Liver (tissue), 9 donors: ENCODE data around the gene MYF5. TPM values are rescaled to one million over a fixed set of nuclear protein-coding genes. Genes with fewer than 3 reads are reported as not detected.
A peak's percentile ranks its signal among the peaks of the same experiment; 100 is the strongest.

Source experiments
- DNase-seq: peaks from one replicate; pipeline ENCODE4 v3.0.0-alpha.2; 2017; ENCODE audit warnings: low spot score
- H3K27ac ChIP-seq, 2 donors: one replicate each; pipeline ENCODE4 v1.7.0; 2013; ENCODE audit warnings: inconsistent platforms in 2 of 2, low read length in 2 of 2, control low read depth in 1 of 2, low read depth in 1 of 2, mild to moderate bottlenecking in 1 of 2
- H3K27me3 ChIP-seq, 4 donors: one replicate each; pipeline versions ENCODE4 v1.6.1 to v1.7.0; 2013; ENCODE audit warnings: low read length in 3 of 4, inconsistent platforms in 1 of 4, mild to moderate bottlenecking in 1 of 4, moderate library complexity in 1 of 4; ENCODE audit not compliant: control insufficient read depth in 4 of 4, insufficient read depth in 4 of 4
- H3K36me3 ChIP-seq, 4 donors: one replicate each; pipeline versions ENCODE4 v1.6.1 to v1.7.0; 2013; ENCODE audit warnings: low read length in 3 of 4, mild to moderate bottlenecking in 3 of 4, low read depth in 1 of 4, moderate library complexity in 1 of 4; ENCODE audit not compliant: control insufficient read depth in 4 of 4, insufficient read depth in 3 of 4
- H3K4me1 ChIP-seq, 4 donors: one replicate each; pipeline versions ENCODE4 v1.6.1 to v1.7.0; 2013; ENCODE audit warnings: low read length in 3 of 4, mild to moderate bottlenecking in 3 of 4, moderate library complexity in 1 of 4; ENCODE audit not compliant: control insufficient read depth in 4 of 4, insufficient read depth in 4 of 4
- H3K4me3 ChIP-seq, 3 donors: one replicate each; pipeline versions ENCODE4 v1.6.1 to v1.7.0; 2013; ENCODE audit warnings: low read length in 3 of 3, control low read depth in 1 of 3, low read depth in 1 of 3, mild to moderate bottlenecking in 1 of 3
- H3K9ac ChIP-seq, 2 donors: one replicate each; pipeline ENCODE4 v1.7.0; 2013; ENCODE audit warnings: low read length in 2 of 2, mild to moderate bottlenecking in 2 of 2, moderate library complexity in 2 of 2, control low read depth in 1 of 2, low read depth in 1 of 2
- H3K9me3 ChIP-seq, 4 donors: one replicate each; pipeline versions ENCODE4 v1.6.1 to v1.7.0; 2013; ENCODE audit warnings: low read length in 3 of 4; ENCODE audit not compliant: control insufficient read depth in 4 of 4
- ATF3 ChIP-seq: IDR thresholded peaks from 2 replicates; pipeline ENCODE4 v1.6.1; 2016; ENCODE audit warnings: antibody characterized with exemption
- EGR1 ChIP-seq, 2 donors: IDR thresholded peaks; 2 replicates each; pipeline ENCODE4 v1.6.1; 2016 to 2018; ENCODE audit warnings: antibody characterized with exemption in 2 of 2, low read depth in 2 of 2
- FOXA1 ChIP-seq: IDR thresholded peaks from 2 replicates; pipeline ENCODE4 v1.6.1; 2016; ENCODE audit warnings: antibody characterized with exemption
- FOXA2 ChIP-seq: IDR thresholded peaks from 2 replicates; pipeline ENCODE4 v1.6.1; 2016; ENCODE audit warnings: antibody characterized with exemption
- GABPA ChIP-seq, 2 donors: IDR thresholded peaks in 1 of 2; conservative IDR thresholded peaks in 1 of 2; 2 replicates each; pipeline ENCODE4 v1.6.1; 2016; ENCODE audit warnings: antibody characterized with exemption in 2 of 2, mild to moderate bottlenecking in 1 of 2, moderate library complexity in 1 of 2
- HNF4A ChIP-seq, 2 donors: conservative IDR thresholded peaks; 2 replicates each; pipeline ENCODE4 v1.6.1; 2016; ENCODE audit warnings: antibody characterized with exemption in 2 of 2, mild to moderate bottlenecking in 2 of 2
- HNF4G ChIP-seq: IDR thresholded peaks from 2 replicates; pipeline ENCODE4 v1.6.1; 2016; ENCODE audit warnings: antibody characterized with exemption
- JUND ChIP-seq, 2 donors: IDR thresholded peaks; 2 replicates each; pipeline ENCODE4 v1.6.1; 2016; ENCODE audit warnings: antibody characterized with exemption in 2 of 2
- NR2F2 ChIP-seq: IDR thresholded peaks from 2 replicates; pipeline ENCODE4 v1.6.1; 2016; ENCODE audit warnings: antibody characterized with exemption
- RAD21 ChIP-seq, 2 donors: IDR thresholded peaks; 2 replicates each; pipeline ENCODE4 v1.6.1; 2016; ENCODE audit warnings: antibody characterized with exemption in 2 of 2, mild to moderate bottlenecking in 2 of 2
- REST ChIP-seq: IDR thresholded peaks from 2 replicates; pipeline ENCODE4 v1.6.1; 2016; ENCODE audit warnings: antibody characterized with exemption, mild to moderate bottlenecking
- RXRA ChIP-seq, 2 donors: IDR thresholded peaks; 2 replicates each; pipeline ENCODE4 v1.6.1; 2017 to 2018; ENCODE audit warnings: antibody characterized with exemption in 2 of 2, mild to moderate bottlenecking in 1 of 2
- SP1 ChIP-seq: IDR thresholded peaks from 2 replicates; pipeline ENCODE4 v1.6.1; 2018; ENCODE audit warnings: antibody characterized with exemption, mild to moderate bottlenecking
- TAF1 ChIP-seq: conservative IDR thresholded peaks from 2 replicates; pipeline ENCODE4 v1.6.1; 2016; ENCODE audit warnings: antibody characterized with exemption, mild to moderate bottlenecking
- YY1 ChIP-seq: IDR thresholded peaks from 2 replicates; pipeline ENCODE4 v1.6.1; 2016; ENCODE audit warnings: antibody characterized with exemption, mild to moderate bottlenecking
- WGBS: extraction: QIAGEN DNeasy Blood & Tissue Kit; methylation state at CpG from one replicate; pipeline ENCODE4 v1.1.7; 2013; 5-methylcytosine and 5-hydroxymethylcytosine counted together
- polyA plus RNA-seq, 2 donors: library from polyadenylated mRNA; stranded (reverse) in 1 of 2; unstranded in 1 of 2; fragments of 200-250 nt in 1 of 2; fragments of >200 nt in 1 of 2; fragmentation: Nextera tagmentation in 1 of 2; extraction: Ambion mirVana in 1 of 2; gene quantifications; one replicate each; pipeline versions ENCODE4 v1.2.1 to v1.2.3, GENCODE V29; 2013 to 2015
- total RNA-seq, 2 donors: library from RNA; depleted of rRNA; stranded (reverse); fragments of >200 nt; gene quantifications; one replicate each; pipeline ENCODE4 v1.2.3, GENCODE V29; 2014
- TF ChIP-seq, protein P1 (sequence below): IDR thresholded peaks from 2 replicates; pipeline ENCODE4 v1.6.1; 2016; ENCODE audit warnings: antibody characterized with exemption
- TF ChIP-seq, protein P2 (sequence below): fragments of 150-350 bp; IDR thresholded peaks from 2 replicates; pipeline ENCODE4 v1.5.1; 2017; ENCODE audit warnings: improper control_type of control experiment, low read depth, low read length; ENCODE audit not compliant: missing input control
- TF ChIP-seq, protein P3 (sequence below): IDR thresholded peaks from 2 replicates; pipeline ENCODE4 v1.6.1; 2016; ENCODE audit warnings: antibody characterized with exemption
- donor health status: healthy.
- donor health status: healthy.
- donor health status: healthy.
- donor health status: healthy.
- donor health status: healthy.

MYF5 gene
- total and polyA plus RNA-seq, 4 donors = not detected

DNA sequence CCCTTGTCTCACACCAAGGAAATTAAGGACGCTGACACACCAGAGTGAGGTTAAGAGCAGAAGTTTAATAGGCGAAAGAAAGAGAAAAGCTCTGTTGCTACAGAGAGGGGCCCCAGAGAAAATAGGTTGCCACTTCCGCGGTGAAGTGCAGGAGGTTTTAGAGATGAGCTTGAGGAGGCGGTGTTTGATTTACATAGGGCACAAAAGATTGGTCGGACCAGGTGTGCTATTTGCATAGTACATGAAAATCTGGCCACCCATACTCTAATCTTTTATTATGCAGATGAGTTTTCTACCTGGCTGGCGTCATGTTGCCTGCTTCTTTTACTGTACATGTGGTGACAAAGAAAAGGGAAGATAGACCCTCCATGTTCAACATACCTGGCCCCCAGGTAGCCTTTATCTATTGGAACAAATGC lies 32.6 kb upstream of the MYF5 start:
- WGBS = 59% methylated on average over 7 of the region's 7 CpGs
- TF ChIP-seq EGR1 (IDR thresholded peaks at IDR 0.05; ENCODE audit: low read depth in 2 of 2) = no peak
- no peak for TF ChIP-seq TAF1
- TF ChIP-seq RXRA (IDR thresholded peaks at IDR 0.05) = no peak
- no peak for TF ChIP-seq HNF4A (conservative IDR thresholded peaks at IDR 0.05)
- Histone ChIP-seq H3K27me3 (no peaks in the 10 kb centered on the region), H3K4me3 (no peak overlapping the region), H3K27ac (no peak overlapping the region), H3K4me1 (no peaks in the 10 kb centered on the region), H3K36me3 (no peaks in the 10 kb centered on the region), H3K9me3 (peaks cover 0 to 3% (median 0%) of the 10 kb centered on the region in 4 donors), H3K9ac (no peak overlapping the region)
- no peak for DNase-seq

DNA sequence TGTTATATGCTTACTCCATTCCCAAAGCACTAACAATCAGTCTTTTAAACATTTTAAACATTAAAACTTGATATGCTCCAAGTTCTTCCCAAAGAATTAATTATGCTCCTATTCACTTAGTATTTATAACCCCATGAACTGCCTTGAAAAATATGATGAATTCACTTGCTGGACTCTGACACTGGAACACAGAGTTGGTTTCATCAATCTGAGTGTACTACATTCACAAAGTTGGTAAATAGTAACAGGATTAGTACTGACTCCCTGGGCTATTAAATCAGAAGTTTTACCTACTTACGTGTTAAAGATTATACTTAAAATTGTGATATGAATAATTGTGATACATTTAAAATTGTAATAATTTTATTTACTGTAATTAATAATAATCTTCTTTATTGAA lies 26.6 kb upstream of the MYF5 start:
- no peak overlapping the region for H3K27ac ChIP-seq
- H3K4me1 ChIP-seq = peaks cover 0 to 10% (median 0%) of the 10 kb centered on the region in 4 donors
- H3K9ac ChIP-seq = no peak overlapping the region
- H3K36me3 ChIP-seq = no peaks in the 10 kb centered on the region
- 49% methylated on average over 1 of the region's 1 CpG for WGBS
- peaks cover 0 to 3% (median 0%) of the 10 kb centered on the region in 4 donors for H3K9me3 ChIP-seq
- TF ChIP-seq ATF3 = no peak
- TF ChIP-seq EGR1 (IDR thresholded peaks at IDR 0.05; ENCODE audit: low read depth in 2 of 2) = no peak
- TF ChIP-seq, protein P1, sequence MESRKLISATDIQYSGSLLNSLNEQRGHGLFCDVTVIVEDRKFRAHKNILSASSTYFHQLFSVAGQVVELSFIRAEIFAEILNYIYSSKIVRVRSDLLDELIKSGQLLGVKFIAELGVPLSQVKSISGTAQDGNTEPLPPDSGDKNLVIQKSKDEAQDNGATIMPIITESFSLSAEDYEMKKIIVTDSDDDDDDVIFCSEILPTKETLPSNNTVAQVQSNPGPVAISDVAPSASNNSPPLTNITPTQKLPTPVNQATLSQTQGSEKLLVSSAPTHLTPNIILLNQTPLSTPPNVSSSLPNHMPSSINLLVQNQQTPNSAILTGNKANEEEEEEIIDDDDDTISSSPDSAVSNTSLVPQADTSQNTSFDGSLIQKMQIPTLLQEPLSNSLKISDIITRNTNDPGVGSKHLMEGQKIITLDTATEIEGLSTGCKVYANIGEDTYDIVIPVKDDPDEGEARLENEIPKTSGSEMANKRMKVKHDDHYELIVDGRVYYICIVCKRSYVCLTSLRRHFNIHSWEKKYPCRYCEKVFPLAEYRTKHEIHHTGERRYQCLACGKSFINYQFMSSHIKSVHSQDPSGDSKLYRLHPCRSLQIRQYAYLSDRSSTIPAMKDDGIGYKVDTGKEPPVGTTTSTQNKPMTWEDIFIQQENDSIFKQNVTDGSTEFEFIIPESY = no peak
- no peak for TF ChIP-seq NR2F2
- TF ChIP-seq TAF1 = no peak
- TF ChIP-seq GABPA (IDR thresholded peaks at IDR 0.05 in 1 of 2, conservative IDR thresholded peaks at IDR 0.05 in 1 of 2) = no peak
- no peak for TF ChIP-seq FOXA2
- TF ChIP-seq HNF4G = peak; percentile 26
- no peak for TF ChIP-seq FOXA1
- peak; percentile 71 to 80 for TF ChIP-seq HNF4A (conservative IDR thresholded peaks at IDR 0.05)
- TF ChIP-seq, protein P2, sequence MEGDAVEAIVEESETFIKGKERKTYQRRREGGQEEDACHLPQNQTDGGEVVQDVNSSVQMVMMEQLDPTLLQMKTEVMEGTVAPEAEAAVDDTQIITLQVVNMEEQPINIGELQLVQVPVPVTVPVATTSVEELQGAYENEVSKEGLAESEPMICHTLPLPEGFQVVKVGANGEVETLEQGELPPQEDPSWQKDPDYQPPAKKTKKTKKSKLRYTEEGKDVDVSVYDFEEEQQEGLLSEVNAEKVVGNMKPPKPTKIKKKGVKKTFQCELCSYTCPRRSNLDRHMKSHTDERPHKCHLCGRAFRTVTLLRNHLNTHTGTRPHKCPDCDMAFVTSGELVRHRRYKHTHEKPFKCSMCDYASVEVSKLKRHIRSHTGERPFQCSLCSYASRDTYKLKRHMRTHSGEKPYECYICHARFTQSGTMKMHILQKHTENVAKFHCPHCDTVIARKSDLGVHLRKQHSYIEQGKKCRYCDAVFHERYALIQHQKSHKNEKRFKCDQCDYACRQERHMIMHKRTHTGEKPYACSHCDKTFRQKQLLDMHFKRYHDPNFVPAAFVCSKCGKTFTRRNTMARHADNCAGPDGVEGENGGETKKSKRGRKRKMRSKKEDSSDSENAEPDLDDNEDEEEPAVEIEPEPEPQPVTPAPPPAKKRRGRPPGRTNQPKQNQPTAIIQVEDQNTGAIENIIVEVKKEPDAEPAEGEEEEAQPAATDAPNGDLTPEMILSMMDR = no peak
- TF ChIP-seq REST = no peak
- TF ChIP-seq, protein P3, sequence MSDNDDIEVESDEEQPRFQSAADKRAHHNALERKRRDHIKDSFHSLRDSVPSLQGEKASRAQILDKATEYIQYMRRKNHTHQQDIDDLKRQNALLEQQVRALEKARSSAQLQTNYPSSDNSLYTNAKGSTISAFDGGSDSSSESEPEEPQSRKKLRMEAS = no peak
- TF ChIP-seq RXRA (IDR thresholded peaks at IDR 0.05) = peak in 1 of 2 donors; percentile 30
- TF ChIP-seq JUND (IDR thresholded peaks at IDR 0.05) = peak in 1 of 2 donors; percentile 14
- TF ChIP-seq YY1 = no peak
- TF ChIP-seq RAD21 (IDR thresholded peaks at IDR 0.05) = no peak
- peak; percentile 39 for TF ChIP-seq SP1
- no peak overlapping the region for H3K4me3 ChIP-seq
- H3K27me3 ChIP-seq = no peaks in the 10 kb centered on the region
- no peak for DNase-seq
